ENCODE data around the gene GCNT2. TPM values are rescaled to one million over a fixed set of nuclear protein-coding genes. Genes with fewer than 3 reads are reported as not detected.

The GCNT2 gene
- total RNA-seq, 1 experiment from 2014 or later = 42.8 TPM

GRCh38 chr6:10612161-10612560 is 91.0 kb downstream of the GCNT2 start:
- in situ Hi-C loops (cut with HindIII; ENCODE audit: low pct_unique_long_range_greater_than_20kb, low sequenced_read_pairs) = no loop called here
- TF ChIP-seq TCF7L2 (IDR thresholded peaks at IDR 0.05; ENCODE audit: low read depth, low read length) (no peak), REST (IDR thresholded peaks at IDR 0.05; ENCODE audit: insufficient read depth in 1 of 2, low read depth in 2 of 2, low read length in 1 of 2) (no peak), SIN3A (IDR thresholded peaks at IDR 0.05; ENCODE audit: borderline replicate concordance, insufficient read depth, low read depth, low read length) (no peak)
- BruUV-seq (replicated peaks) = no TSS peak
- no peaks in the 10 kb centered on the region for H3K27me3 ChIP-seq (ENCODE audit: control insufficient read depth, insufficient read depth, low read length)
- H3K4me1 ChIP-seq (ENCODE audit: control insufficient read depth, insufficient read depth, low read length) = peaks cover 10% of the 10 kb centered on the region
- no peak overlapping the region for H3K4me3 ChIP-seq (ENCODE audit: low read depth in 2 of 2, low read length in 2 of 2)
- DNase-seq (ENCODE audit: low read depth, low spot score) = no peak
- no peak for ATAC-seq
- POLR2A ChIA-PET = interaction anchor here (0.6 to 0.7 kb wide), 2 partner anchors 23 to 343 kb away, joined by 3 read pairs; no protein-coding TSS in a partner anchor
- intact Hi-C loops (cut with micrococcal nuclease; ENCODE audit: unreplicated experiment) = no loop called here
- CTCF ChIA-PET = no interaction called here
- no peaks in the 10 kb centered on the region for H3K36me3 ChIP-seq (ENCODE audit: control insufficient read depth, insufficient read depth, low read length)
- H3K9me3 ChIP-seq (ENCODE audit: control insufficient read depth, insufficient read depth, low read depth, low read length) = no peaks in the 10 kb centered on the region
- no peak overlapping the region for H3K27ac ChIP-seq (ENCODE audit: low read length)

GRCh38 chr6:10613077-10613476 is 91.9 kb downstream of the GCNT2 start:
- ChIA-PET POLR2A (interaction anchor here (0.5 to 0.6 kb wide), 2 partner anchors 47 to 344 kb away, joined by 3 read pairs; no protein-coding TSS in a partner anchor), CTCF (no interaction called here)
- intact Hi-C loops (cut with micrococcal nuclease; ENCODE audit: unreplicated experiment) = no loop called here
- no peak for DNase-seq (ENCODE audit: low read depth, low spot score)
- no peak overlapping the region for H3K27ac ChIP-seq (ENCODE audit: low read length)
- peaks cover 10% of the 10 kb centered on the region for H3K4me1 ChIP-seq (ENCODE audit: control insufficient read depth, insufficient read depth, low read length)
- no peaks in the 10 kb centered on the region for H3K36me3 ChIP-seq (ENCODE audit: control insufficient read depth, insufficient read depth, low read length)
- BruUV-seq (replicated peaks) = no TSS peak
- H3K9me3 ChIP-seq (ENCODE audit: control insufficient read depth, insufficient read depth, low read depth, low read length) = no peaks in the 10 kb centered on the region
- ATAC-seq = no peak
- in situ Hi-C loops (cut with HindIII; ENCODE audit: low pct_unique_long_range_greater_than_20kb, low sequenced_read_pairs) = no loop called here
- TF ChIP-seq SIN3A (IDR thresholded peaks at IDR 0.05; ENCODE audit: borderline replicate concordance, insufficient read depth, low read depth, low read length) = no peak
- no peak for TF ChIP-seq CTCF (IDR thresholded peaks at IDR 0.05)
- no peak for TF ChIP-seq POLR2AphosphoS5 (IDR thresholded peaks at IDR 0.05; ENCODE audit: low read depth, low read length)
- 0 out of 4 replicates have a peak, but pooled peaks of 1 of the 2 experiments have one; percentile 12 for TF ChIP-seq REST (IDR thresholded peaks at IDR 0.05; ENCODE audit: insufficient read depth in 1 of 2, low read depth in 2 of 2, low read length in 1 of 2)
- H3K4me3 ChIP-seq (ENCODE audit: low read depth in 2 of 2, low read length in 2 of 2) = no peak overlapping the region
- no peaks in the 10 kb centered on the region for H3K27me3 ChIP-seq (ENCODE audit: control insufficient read depth, insufficient read depth, low read length)

All from Panc1 (cell line).